Measurements from ENCODE around the gene ZNF785.

The ZNF785 gene

DNA sequence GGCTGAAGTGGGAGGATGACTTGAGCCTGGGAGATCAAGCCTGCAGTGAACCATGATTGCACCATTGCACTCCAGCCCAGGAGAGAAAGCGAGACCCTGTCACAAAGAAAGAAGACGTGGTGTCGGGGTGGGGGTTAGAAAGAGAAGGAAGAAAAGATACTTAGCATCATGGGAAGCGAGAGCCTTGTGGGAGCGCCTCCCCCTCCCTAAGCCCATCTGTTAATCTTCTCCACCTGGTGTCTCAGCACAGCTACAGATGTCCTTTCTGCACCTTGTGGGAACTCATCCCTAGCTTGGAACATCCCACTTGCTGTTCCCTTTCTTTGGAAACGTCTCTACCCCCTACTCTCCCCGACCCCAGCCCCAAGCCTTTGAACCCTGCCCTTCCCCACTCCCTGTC lies 20.0 kb downstream of the ZNF785 start:
- no peak for TF ChIP-seq EZH2 (IDR thresholded peaks at IDR 0.05)
- no peak for TF ChIP-seq POLR2AphosphoS5 (IDR thresholded peaks at IDR 0.05; ENCODE audit: borderline replicate concordance, low read depth, low read length)
- TF ChIP-seq FOXP2 (optimal IDR thresholded peaks at IDR 0.05; ENCODE audit: control extremely low read depth, extremely low read length, insufficient read depth) = no peak
- Histone ChIP-seq H3K9me3 (ENCODE audit: low read depth, low read length) (no peaks in the 10 kb centered on the region), H3K36me3 (ENCODE audit: insufficient read depth, low read length) (no peaks in the 10 kb centered on the region), H3K27ac (no peak overlapping the region), H3K4me3 (no peak overlapping the region), H3K9ac (ENCODE audit: insufficient read length) (no peak overlapping the region)
- DNase-seq (ENCODE audit: low read depth, low spot score) = no peak

DNA sequence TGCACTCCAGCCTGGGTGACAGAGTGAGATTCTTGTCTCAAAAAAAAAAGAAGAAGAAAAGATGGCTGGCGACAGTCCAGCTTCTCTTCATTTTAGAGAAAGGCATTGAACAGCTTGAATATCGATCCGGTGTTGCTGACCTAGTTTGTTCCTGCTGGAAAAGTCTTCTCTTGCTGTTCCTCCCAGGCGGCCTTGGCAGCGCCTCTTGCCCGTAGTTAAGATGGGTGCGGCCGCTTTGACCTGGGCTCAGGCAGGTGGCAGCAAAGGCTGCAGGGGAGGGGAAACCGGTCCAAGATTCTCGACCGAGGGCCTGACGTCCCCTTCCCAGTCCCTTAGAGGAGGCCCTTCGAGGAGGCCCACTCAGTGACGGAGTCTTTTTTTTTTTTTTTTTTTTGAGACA lies 23.5 kb downstream of the ZNF785 start:
- H3K36me3 ChIP-seq (ENCODE audit: insufficient read depth, low read length) = no peaks in the 10 kb centered on the region
- H3K9me3 ChIP-seq (ENCODE audit: low read depth, low read length) = no peaks in the 10 kb centered on the region
- no peak for TF ChIP-seq FOXP2 (optimal IDR thresholded peaks at IDR 0.05; ENCODE audit: control extremely low read depth, extremely low read length, insufficient read depth)
- TF ChIP-seq EZH2 (IDR thresholded peaks at IDR 0.05) = no peak
- no peak for TF ChIP-seq POLR2AphosphoS5 (IDR thresholded peaks at IDR 0.05; ENCODE audit: borderline replicate concordance, low read depth, low read length)
- no peak overlapping the region for H3K27ac ChIP-seq
- no peak overlapping the region for H3K9ac ChIP-seq (ENCODE audit: insufficient read length)
- no peak overlapping the region for H3K4me3 ChIP-seq
- no peak for DNase-seq (ENCODE audit: low read depth, low spot score)

DNA sequence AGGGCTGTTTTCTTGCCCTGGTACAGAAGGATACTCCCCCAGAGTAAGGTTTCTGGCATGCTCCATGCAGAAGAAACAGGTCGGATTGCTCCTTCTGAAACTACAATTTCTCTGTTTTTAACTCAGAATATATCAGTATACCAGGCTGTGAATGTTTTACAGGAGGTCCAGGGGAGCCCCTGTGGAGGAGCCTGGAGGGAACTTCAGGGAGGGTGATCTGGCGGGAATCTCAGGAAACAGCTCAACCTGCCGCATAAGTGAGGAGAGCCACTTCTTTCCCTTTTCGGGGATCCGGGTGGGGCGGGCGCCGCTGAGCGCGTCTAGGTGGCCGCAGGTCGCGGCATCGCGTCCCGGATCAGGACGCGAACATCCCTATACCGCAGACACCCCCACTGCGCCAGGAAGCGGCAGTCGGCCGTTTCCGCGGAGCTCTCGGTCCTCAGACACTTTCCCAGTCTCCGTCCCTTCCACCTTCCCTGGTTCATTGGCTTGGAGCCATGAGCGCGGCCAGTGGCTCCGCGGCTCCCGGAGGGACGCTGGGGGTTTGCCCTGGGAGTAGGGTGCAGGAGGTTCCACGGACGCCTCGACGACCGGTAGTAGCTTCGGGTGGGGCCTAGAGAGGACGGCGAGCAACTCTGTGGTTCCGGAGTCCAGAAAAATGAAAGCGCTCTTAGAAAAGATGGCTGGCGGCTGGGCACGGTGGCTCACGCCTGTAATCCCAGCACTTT lies 24.2 kb downstream of the ZNF785 start:
- Histone ChIP-seq H3K27ac (no peak overlapping the region), H3K9me3 (ENCODE audit: low read depth, low read length) (no peaks in the 10 kb centered on the region), H3K9ac (ENCODE audit: insufficient read length) (no peak overlapping the region), H3K36me3 (ENCODE audit: insufficient read depth, low read length) (no peaks in the 10 kb centered on the region; the same call in 1 of the 2 replicates), H3K4me3 (no peak overlapping the region)
- DNase-seq (ENCODE audit: low read depth, low spot score) = no peak
- TF ChIP-seq POLR2AphosphoS5 (IDR thresholded peaks at IDR 0.05; ENCODE audit: borderline replicate concordance, low read depth, low read length) = no peak
- no peak for TF ChIP-seq FOXP2 (optimal IDR thresholded peaks at IDR 0.05; ENCODE audit: control extremely low read depth, extremely low read length, insufficient read depth)
- TF ChIP-seq EZH2 (IDR thresholded peaks at IDR 0.05) = no peak

DNA sequence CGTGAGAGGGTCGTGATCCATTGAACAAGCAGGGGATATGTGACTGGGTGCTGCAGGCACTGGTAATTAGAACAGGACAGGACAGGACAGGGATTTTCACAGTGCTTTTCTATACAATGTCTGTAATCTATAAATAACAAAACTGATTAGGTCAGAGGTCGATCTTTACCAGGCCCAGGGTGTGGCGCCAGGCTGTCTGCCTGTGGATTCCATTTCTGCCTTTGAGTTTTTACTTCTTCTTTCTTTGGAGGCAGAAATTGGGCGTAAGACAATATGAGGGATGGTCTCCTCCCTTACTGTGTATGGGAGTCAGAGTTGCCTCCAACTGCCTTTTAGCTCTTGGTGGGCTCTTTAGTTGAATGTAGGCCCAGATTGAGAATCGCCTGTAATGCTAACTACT lies 25.8 kb downstream of the ZNF785 start:
- Histone ChIP-seq H3K9ac (ENCODE audit: insufficient read length) (no peak overlapping the region), H3K9me3 (ENCODE audit: low read depth, low read length) (no peaks in the 10 kb centered on the region), H3K36me3 (ENCODE audit: insufficient read depth, low read length) (peaks cover 8% of the 10 kb centered on the region; the same call in 1 of the 2 replicates), H3K27ac (0 out of 2 replicates have a peak overlapping the region, but pooled peaks have one; percentile 82), H3K4me3 (no peak overlapping the region)
- no peak for DNase-seq (ENCODE audit: low read depth, low spot score)
- TF ChIP-seq FOXP2 (optimal IDR thresholded peaks at IDR 0.05; ENCODE audit: control extremely low read depth, extremely low read length, insufficient read depth) (no peak), POLR2AphosphoS5 (IDR thresholded peaks at IDR 0.05; ENCODE audit: borderline replicate concordance, low read depth, low read length) (no peak), EZH2 (IDR thresholded peaks at IDR 0.05) (no peak)

DNA sequence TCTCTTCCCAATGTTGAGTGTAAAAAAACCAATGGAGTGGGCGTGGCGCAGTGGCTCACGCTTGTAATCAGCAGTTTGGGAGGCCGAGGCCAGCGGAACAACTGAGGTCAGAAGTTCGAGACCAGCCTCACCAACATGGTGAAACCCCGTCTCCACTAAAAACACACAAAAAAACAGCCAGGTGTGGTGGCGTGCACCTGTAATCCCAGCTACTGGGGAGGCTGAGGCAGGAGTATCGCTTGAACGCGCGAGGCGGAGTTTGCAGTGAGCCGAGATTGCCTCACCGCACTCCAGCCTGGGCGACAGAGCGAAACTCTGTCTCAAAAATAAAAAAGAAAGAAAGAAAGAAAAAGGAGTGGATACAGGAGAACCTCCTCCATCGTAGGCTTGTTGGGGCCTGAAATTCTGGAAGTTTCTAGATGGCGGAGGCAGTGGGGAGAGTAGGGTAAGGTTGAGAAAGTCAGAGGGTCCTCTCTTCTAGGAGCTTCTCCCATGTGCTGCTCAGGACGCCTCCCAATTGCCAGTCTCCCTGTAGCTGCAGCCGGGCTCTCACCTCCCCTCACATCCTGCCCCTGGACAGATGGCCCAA lies 26.6 kb downstream of the ZNF785 start:
- no peak for TF ChIP-seq FOXP2 (optimal IDR thresholded peaks at IDR 0.05; ENCODE audit: control extremely low read depth, extremely low read length, insufficient read depth)
- TF ChIP-seq POLR2AphosphoS5 (IDR thresholded peaks at IDR 0.05; ENCODE audit: borderline replicate concordance, low read depth, low read length) = no peak
- TF ChIP-seq EZH2 (IDR thresholded peaks at IDR 0.05) = no peak
- H3K4me3 ChIP-seq = peak overlapping the region; percentile 98
- peak overlapping the region; percentile 82 for H3K27ac ChIP-seq
- no peaks in the 10 kb centered on the region for H3K9me3 ChIP-seq (ENCODE audit: low read depth, low read length)
- no peak for DNase-seq (ENCODE audit: low read depth, low spot score)
- peak overlapping the region; percentile 95 for H3K9ac ChIP-seq (ENCODE audit: insufficient read length)
- peaks cover 8% of the 10 kb centered on the region; the same call in 1 of the 2 replicates for H3K36me3 ChIP-seq (ENCODE audit: insufficient read depth, low read length)

DNA sequence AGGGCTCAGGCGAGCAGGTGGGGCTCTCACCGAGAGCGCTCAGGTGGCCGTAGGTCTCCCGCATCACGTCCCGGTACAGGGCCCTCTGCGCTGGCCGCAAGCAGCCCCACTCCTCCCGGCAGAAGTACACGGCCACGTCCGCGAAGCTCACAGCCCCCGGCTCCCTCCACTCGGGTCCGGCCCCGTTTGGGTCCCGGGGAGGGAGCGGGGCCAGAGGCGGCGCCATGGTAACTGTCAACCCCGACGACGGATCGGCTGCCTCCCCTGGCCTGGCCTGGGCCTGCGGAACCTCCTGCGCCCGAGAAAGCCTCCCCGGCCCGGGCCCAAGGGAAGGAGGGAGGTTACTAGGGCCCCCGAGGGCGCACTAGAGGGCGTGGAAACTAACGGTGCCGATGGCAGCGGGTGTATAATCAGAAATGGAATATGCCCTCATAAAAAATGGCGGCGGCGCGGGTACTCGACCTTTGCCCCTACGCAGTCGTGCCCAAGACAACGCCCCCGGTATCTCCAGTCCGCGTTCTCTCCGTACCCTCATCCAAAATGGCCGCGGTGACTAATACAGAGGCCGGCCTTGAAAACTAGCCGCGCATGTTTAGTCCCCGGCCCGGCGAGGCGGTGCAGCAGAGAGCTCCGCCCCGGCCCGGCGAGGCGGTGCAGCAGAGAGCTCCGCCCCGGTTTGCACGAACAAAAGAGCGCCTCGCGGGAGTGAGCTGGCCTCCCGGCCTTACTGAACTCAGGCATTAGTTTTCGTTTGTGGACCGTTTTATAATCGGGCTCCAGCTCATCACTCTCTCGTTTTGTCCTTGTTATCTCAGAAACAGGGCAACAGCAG lies 27.3 kb downstream of the ZNF785 start, which contains the start of gene ZNF764:
Gene ZNF764 (minus strand): TSS at position 418 of the 832 bp plus-strand sequence. CDS start 192 bp downstream, at position 226.
- DNase-seq (ENCODE audit: low read depth, low spot score) = peak; percentile 81
- Histone ChIP-seq H3K36me3 (ENCODE audit: insufficient read depth, low read length) (peaks cover 8% of the 10 kb centered on the region; the same call in 1 of the 2 replicates), H3K27ac (peak within 1 kb of the TSS; percentile 82), H3K4me3 (peak within 1 kb of the TSS; percentile 98), H3K9me3 (ENCODE audit: low read depth, low read length) (no peaks in the 10 kb centered on the region), H3K9ac (ENCODE audit: insufficient read length) (peak within 1 kb of the TSS; percentile 95)
- TF ChIP-seq POLR2AphosphoS5 (IDR thresholded peaks at IDR 0.05; ENCODE audit: borderline replicate concordance, low read depth, low read length) = peak; percentile 77; the same call in 1 of the 2 replicates
- no peak for TF ChIP-seq FOXP2 (optimal IDR thresholded peaks at IDR 0.05; ENCODE audit: control extremely low read depth, extremely low read length, insufficient read depth)
- TF ChIP-seq EZH2 (IDR thresholded peaks at IDR 0.05) = no peak

DNA sequence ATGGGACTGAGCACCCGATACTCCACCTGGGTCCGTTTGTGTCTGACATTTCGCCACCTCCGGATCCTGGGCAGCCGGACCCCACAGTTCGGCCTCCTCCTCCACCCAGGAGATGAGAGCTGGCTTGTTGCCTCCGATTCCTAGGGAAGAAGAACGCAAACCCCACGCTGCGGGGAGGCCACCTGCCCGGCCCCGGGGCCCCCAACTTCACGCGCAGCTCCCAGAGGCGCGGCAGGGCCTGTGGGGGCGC lies 27.9 kb downstream of the ZNF785 start:
- H3K27ac ChIP-seq = peak overlapping the region; percentile 82
- H3K9ac ChIP-seq (ENCODE audit: insufficient read length) = peak overlapping the region; percentile 95
- H3K4me3 ChIP-seq = peak overlapping the region; percentile 98
- no peaks in the 10 kb centered on the region for H3K9me3 ChIP-seq (ENCODE audit: low read depth, low read length)
- H3K36me3 ChIP-seq (ENCODE audit: insufficient read depth, low read length) = peaks cover 8% of the 10 kb centered on the region; the same call in 1 of the 2 replicates
- DNase-seq (ENCODE audit: low read depth, low spot score) = no peak
- no peak for TF ChIP-seq FOXP2 (optimal IDR thresholded peaks at IDR 0.05; ENCODE audit: control extremely low read depth, extremely low read length, insufficient read depth)
- TF ChIP-seq POLR2AphosphoS5 (IDR thresholded peaks at IDR 0.05; ENCODE audit: borderline replicate concordance, low read depth, low read length) = no peak
- no peak for TF ChIP-seq EZH2 (IDR thresholded peaks at IDR 0.05)

DNA sequence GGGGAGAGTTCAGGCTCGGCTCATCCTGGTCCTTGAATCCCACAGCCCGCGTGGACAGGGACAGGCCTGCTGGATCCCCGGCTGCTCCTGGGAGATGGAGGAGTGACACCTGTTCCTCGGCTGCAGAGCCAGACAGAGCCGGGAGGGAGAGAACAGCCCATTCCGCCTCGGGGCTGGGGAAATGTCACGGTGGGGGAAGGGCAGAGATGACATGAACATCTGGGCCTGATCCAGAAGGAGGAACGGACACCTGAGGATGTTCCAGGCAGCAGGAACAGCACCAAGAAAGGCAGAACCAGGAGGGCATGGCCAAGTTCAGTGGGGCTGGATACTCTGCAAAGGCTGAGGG lies 29.4 kb downstream of the ZNF785 start:
- Histone ChIP-seq H3K27ac (no peak overlapping the region), H3K9me3 (ENCODE audit: low read depth, low read length) (no peaks in the 10 kb centered on the region), H3K4me3 (no peak overlapping the region), H3K36me3 (ENCODE audit: insufficient read depth, low read length) (peaks cover 8% of the 10 kb centered on the region; the same call in 1 of the 2 replicates), H3K9ac (ENCODE audit: insufficient read length) (no peak overlapping the region)
- TF ChIP-seq EZH2 (IDR thresholded peaks at IDR 0.05) (no peak), FOXP2 (optimal IDR thresholded peaks at IDR 0.05; ENCODE audit: control extremely low read depth, extremely low read length, insufficient read depth) (no peak), POLR2AphosphoS5 (IDR thresholded peaks at IDR 0.05; ENCODE audit: borderline replicate concordance, low read depth, low read length) (no peak)
- DNase-seq (ENCODE audit: low read depth, low spot score) = no peak

Measured in SK-N-MC (cell line).